Ishikawa (cell line): Measurements from ENCODE around the gene PRUNE2.

Experiments used
- CEBPB ChIP-seq: IDR thresholded peaks from 2 replicates; pipeline ENCODE4 v1.6.1; 2012
- CREB1 ChIP-seq: IDR thresholded peaks from 2 replicates; pipeline ENCODE4 v1.6.1; 2012; ENCODE audit warnings: low read depth
- EGR1 ChIP-seq: IDR thresholded peaks from 2 replicates; pipeline ENCODE4 v1.6.1; 2012
- EP300 ChIP-seq: IDR thresholded peaks from 2 replicates; pipeline ENCODE4 v1.6.1; 2012; ENCODE audit warnings: borderline replicate concordance
- FOXM1 ChIP-seq: IDR thresholded peaks from 2 replicates; pipeline ENCODE4 v1.6.1; 2012; ENCODE audit warnings: low read depth, borderline replicate concordance
- NFIC ChIP-seq: IDR thresholded peaks from 2 replicates; pipeline ENCODE4 v1.6.1; 2012
- RAD21 ChIP-seq: IDR thresholded peaks from 2 replicates; pipeline ENCODE4 v1.6.1; 2012; ENCODE audit warnings: low read depth
- TAF1 ChIP-seq: IDR thresholded peaks from 2 replicates; pipeline ENCODE4 v1.6.1; 2012; ENCODE audit warnings: low read depth, mild to moderate bottlenecking
- TCF12 ChIP-seq: IDR thresholded peaks from 2 replicates; pipeline ENCODE4 v1.6.1; 2012; ENCODE audit warnings: low read depth
- TEAD4 ChIP-seq: IDR thresholded peaks from 2 replicates; pipeline ENCODE4 v1.6.1; 2012
- YY1 ChIP-seq: IDR thresholded peaks from 2 replicates; pipeline ENCODE4 v1.6.1; 2012; ENCODE audit warnings: low read depth
- ZBTB7A ChIP-seq: IDR thresholded peaks from 2 replicates; pipeline ENCODE4 v1.6.1; 2012; ENCODE audit warnings: low read depth
- TF ChIP-seq, protein P1 (sequence below): IDR thresholded peaks from 2 replicates; pipeline ENCODE4 v1.6.1; 2012
- TF ChIP-seq, protein P2 (sequence below): IDR thresholded peaks from 2 replicates; pipeline ENCODE4 v1.6.1; 2012; ENCODE audit warnings: low read depth, mild to moderate bottlenecking
- TF ChIP-seq, protein P3 (sequence below): IDR thresholded peaks from 2 replicates; pipeline ENCODE4 v1.6.1; 2012

The PRUNE2 gene

GRCh38 chr9:76932757-76933156 lies 26.8 kb upstream of the PRUNE2 start:
- TF ChIP-seq EP300 (no peak), YY1 (no peak), RAD21 (no peak), CREB1 (no peak), TAF1 (no peak), EGR1 (no peak), TCF12 (no peak), FOXM1 (no peak), TEAD4 (no peak), ZBTB7A (no peak), CEBPB (no peak), NFIC (no peak)
- TF ChIP-seq, protein P1, sequence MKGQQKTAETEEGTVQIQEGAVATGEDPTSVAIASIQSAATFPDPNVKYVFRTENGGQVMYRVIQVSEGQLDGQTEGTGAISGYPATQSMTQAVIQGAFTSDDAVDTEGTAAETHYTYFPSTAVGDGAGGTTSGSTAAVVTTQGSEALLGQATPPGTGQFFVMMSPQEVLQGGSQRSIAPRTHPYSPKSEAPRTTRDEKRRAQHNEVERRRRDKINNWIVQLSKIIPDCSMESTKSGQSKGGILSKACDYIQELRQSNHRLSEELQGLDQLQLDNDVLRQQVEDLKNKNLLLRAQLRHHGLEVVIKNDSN = no peak
- TF ChIP-seq, protein P2, sequence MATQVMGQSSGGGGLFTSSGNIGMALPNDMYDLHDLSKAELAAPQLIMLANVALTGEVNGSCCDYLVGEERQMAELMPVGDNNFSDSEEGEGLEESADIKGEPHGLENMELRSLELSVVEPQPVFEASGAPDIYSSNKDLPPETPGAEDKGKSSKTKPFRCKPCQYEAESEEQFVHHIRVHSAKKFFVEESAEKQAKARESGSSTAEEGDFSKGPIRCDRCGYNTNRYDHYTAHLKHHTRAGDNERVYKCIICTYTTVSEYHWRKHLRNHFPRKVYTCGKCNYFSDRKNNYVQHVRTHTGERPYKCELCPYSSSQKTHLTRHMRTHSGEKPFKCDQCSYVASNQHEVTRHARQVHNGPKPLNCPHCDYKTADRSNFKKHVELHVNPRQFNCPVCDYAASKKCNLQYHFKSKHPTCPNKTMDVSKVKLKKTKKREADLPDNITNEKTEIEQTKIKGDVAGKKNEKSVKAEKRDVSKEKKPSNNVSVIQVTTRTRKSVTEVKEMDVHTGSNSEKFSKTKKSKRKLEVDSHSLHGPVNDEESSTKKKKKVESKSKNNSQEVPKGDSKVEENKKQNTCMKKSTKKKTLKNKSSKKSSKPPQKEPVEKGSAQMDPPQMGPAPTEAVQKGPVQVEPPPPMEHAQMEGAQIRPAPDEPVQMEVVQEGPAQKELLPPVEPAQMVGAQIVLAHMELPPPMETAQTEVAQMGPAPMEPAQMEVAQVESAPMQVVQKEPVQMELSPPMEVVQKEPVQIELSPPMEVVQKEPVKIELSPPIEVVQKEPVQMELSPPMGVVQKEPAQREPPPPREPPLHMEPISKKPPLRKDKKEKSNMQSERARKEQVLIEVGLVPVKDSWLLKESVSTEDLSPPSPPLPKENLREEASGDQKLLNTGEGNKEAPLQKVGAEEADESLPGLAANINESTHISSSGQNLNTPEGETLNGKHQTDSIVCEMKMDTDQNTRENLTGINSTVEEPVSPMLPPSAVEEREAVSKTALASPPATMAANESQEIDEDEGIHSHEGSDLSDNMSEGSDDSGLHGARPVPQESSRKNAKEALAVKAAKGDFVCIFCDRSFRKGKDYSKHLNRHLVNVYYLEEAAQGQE = no peak
- TF ChIP-seq, protein P3, sequence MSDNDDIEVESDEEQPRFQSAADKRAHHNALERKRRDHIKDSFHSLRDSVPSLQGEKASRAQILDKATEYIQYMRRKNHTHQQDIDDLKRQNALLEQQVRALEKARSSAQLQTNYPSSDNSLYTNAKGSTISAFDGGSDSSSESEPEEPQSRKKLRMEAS = no peak

GRCh38 chr9:76932265-76932664 lies 26.4 kb upstream of the PRUNE2 start:
- TF ChIP-seq CEBPB = no peak
- TF ChIP-seq TCF12 = no peak
- no peak for TF ChIP-seq EP300
- TF ChIP-seq RAD21 = no peak
- TF ChIP-seq, protein P3 = no peak
- TF ChIP-seq, protein P2 = no peak
- no peak for TF ChIP-seq YY1
- TF ChIP-seq FOXM1 = no peak
- TF ChIP-seq ZBTB7A = no peak
- no peak for TF ChIP-seq TAF1
- no peak for TF ChIP-seq NFIC

DNA sequence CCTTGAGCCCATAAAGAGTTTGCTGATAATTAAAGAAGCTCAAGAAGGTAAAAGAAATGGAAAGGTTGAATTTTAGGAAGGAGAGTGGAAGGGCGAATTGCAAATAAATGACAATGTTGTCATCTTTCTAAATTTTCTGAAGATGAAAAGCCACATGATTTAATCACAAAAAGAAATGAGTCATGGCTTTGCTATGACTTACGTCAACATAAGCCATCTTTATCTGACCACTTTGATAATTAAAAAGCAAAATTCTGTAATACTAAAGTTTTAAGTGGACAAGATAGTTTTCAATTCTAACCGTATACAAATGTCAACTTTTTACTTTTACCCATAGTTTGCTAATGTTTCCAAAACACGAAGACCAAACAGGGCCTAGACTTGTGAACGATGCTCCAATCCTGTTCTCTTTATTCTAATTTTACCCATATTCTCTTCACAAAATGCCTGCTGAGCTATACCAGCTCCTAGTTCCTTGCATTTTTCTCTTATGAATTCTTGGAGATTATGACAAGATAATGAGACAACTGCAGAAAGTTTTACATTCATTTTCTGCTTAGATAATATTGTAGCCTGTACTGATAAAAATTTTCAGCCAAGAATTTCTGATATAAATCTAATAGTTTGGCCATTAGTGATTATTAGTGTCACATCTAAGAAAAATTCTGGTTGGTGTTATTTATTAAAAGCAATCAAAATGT lies 21.8 kb upstream of the PRUNE2 start:
- TF ChIP-seq, protein P2 = no peak
- TF ChIP-seq, protein P3 = no peak
- TF ChIP-seq EP300 (no peak), CEBPB (no peak), FOXM1 (no peak)

GRCh38 chr9:76926846-76927245 lies 20.9 kb upstream of the PRUNE2 start:
- no peak for TF ChIP-seq ZBTB7A
- no peak for TF ChIP-seq NFIC
- no peak for TF ChIP-seq TEAD4
- no peak for TF ChIP-seq FOXM1
- TF ChIP-seq, protein P1 = no peak
- TF ChIP-seq CREB1 = no peak
- no peak for TF ChIP-seq CEBPB
- TF ChIP-seq, protein P2 = no peak
- TF ChIP-seq, protein P3 = no peak
- TF ChIP-seq YY1 = no peak
- TF ChIP-seq TAF1 = no peak
- no peak for TF ChIP-seq EGR1
- no peak for TF ChIP-seq RAD21
- no peak for TF ChIP-seq EP300
